GM21619 (cell line): Measurements from ENCODE around the gene POMGNT1.

Experiments
- ATAC-seq: cut with Tn5 transposase; IDR thresholded peaks from one replicate; pipeline ENCODE4 v1.9.1; 2021; ENCODE audit not compliant: unreplicated experiment

POMGNT1 gene

DNA sequence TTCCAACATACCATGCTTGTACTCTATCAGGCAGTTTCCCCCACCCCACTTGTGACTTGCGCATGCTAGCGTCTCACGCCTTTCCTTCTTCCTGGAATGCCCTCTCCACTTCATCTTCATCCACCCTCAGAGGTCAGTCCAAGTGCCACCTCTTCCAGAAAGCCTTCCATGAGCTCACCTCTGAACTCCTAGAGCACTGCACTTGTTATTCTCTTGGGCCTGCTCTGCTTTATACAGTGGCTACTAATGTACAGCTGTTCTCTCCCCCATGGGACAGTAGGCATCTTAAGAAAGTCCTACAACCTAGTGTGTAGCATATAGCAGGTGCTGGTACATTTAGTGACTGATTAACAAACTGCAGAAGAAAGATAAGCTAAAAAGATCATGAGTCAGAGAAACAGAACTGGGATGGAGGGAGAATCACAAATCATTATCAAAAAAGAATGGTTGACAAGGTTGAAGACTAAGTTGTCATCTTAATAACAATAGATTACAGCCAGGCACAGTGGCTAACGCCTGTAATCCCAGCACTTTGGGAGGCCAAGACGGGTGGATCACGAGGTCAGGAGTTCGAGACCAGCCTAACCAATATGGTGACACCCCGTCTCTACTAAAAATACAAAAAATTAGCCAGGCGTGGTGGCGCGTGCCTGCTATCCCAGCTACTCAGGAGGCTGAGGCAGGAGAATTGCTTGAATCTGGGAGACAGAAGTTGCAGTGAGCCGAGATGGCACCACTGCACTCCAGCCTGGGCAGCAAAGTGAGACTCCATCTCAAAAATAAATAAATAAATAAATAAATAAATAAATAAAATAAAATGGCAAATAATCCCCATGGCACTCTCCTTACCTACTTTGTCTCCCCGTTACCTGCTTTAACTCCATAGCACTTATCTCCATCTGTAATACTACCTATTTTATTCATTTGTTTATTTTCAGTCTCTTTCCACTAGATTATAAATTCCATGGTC is 39.6 kb downstream of the POMGNT1 start:
- ATAC-seq = peak; percentile 83

DNA sequence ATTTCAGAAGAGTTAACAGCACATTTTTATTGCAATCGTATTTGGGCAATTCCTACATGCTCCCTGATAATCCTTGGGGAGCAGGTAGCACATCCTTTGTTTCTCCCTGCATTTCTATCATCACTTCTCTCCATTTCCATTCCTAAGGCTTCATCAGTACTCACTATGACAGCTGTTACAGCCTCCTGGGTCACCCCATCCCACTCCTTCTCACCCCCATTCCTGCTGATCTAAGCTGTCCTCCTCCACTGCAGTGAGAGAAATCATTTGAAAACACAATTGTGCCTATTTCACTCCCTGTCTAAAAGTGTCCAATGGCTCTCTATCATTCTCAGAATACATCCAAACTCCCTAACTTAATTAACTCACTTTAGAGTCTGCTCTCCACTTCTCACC is 40.3 kb downstream of the POMGNT1 start:
- no peak for ATAC-seq

DNA sequence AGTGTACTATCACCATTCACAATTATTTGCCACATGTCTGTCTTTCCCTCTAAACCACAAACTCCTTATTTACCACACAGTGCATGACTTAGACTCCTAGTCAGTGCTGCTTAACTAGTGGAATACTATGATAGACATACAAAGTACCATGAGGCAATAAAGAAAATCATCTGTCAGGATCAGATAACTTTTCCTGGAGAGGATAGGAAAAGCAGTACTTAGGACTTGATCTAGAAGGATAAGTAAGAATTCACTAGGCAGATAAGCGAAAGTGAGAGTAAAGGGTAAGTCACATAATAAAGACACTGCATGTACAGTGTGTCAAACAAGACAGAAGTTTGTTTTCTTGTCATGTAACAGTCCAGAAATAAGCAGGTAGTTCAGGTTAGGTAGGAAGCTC is 44.5 kb downstream of the POMGNT1 start:
- no peak for ATAC-seq

DNA sequence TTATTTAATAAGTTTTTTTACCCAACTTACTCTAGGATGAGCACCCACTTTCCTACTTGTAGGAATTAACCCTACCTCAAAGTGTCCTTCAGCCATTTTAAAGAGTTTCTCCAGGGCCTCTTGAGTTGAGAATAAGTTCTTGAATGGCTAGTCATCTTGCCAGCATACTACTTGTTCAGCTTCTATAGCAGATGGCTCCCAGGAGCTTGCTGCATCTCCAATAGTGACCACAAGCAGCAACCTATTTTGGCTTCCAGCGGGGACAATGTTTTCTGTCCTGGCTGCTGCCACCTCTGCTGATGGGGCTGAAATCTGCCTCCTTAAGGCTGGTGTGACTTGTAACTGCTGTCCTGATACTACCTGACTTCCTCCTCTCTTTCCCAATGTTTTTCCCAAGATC is 45.0 kb downstream of the POMGNT1 start:
- ATAC-seq = no peak

DNA sequence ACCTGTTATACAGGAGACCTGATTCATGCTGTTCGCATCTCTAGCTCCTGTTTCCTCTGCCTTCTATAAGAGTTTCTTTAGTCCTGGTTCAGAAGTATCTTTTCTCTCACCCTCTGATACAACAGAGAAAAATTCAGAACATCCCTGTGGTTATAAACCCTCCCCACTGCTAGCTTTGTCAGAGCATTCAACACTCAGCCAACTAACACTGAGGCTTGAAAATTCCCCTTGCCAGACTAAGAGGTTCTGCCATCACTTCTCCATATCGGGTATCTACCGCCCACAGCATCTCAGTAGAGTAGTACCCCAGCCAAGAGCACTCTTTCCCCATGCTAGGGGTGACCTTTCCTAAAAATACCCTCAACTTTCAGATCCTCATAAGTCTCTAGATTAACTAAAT is 46.2 kb downstream of the POMGNT1 start:
- ATAC-seq = no peak

DNA sequence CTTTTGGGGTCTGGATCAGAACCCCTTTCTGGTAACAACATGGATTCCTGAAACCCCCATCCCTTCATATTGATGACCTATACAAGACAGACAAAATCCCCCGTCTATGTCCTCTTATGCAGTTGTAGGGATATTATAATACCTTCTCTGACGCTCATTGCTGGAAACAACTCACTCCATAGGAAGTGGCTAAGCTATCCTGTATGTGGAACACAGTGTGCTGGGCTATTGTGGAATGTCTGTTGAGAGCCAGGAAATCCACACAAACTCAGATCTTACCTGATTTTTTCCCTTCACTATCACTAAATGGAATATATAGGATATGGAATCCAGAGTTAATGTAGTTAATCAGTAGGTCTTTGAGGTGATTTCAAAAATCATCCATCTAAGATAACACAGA is 48.1 kb downstream of the POMGNT1 start:
- ATAC-seq = no peak

DNA sequence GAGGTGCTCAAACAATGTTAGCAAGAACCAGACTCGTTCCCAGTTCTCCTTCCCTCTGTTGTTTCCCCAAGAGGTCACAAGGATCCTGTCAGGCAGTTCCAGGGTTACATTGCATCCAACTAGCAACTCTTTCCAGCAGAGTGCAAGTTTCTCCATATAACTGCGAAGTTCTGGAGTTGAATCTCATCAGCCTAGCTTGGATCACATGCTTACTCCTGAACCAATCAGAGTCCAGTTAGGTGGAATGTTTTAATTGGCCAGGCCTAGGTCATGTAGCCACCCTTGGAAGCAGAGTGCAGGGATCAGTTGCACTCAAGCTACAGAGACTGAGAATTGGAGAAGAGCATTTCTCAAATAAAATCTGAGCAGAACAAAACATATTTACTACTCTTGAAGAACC is 49.9 kb downstream of the POMGNT1 start:
- no peak for ATAC-seq
